HepG2 (cell line): Measurements from ENCODE around the gene ELMOD3. TPM values are rescaled to one million over a fixed set of nuclear protein-coding genes. Genes with fewer than 3 reads are reported as not detected.

Source experiments
- ATF7 ChIP-seq, 2 experiments: fragments of 450-650 bp in 1 of 2; sonication (generic) in 1 of 2; formaldehyde crosslinking in 1 of 2; IDR thresholded peaks; 2 replicates each; pipeline versions ENCODE4 v1.4.0 to v1.6.1; 2016 to 2020; ENCODE audit warnings: antibody characterized with exemption in 1 of 2, mild to moderate bottlenecking in 1 of 2, missing genetic modification reagents in 1 of 2
- BRCA1 ChIP-seq: sonication (generic); formaldehyde crosslinking; IDR thresholded peaks from 2 replicates; pipeline ENCODE4 v1.4.0; 2020; ENCODE audit warnings: missing genetic modification reagents
- CCDC6 ChIP-seq: sonication (generic); formaldehyde crosslinking; IDR thresholded peaks from 2 replicates; pipeline ENCODE4 v1.8.1; 2022; ENCODE audit warnings: mild to moderate bottlenecking, missing genetic modification reagents, moderate library complexity
- DZIP1 ChIP-seq: sonication (generic); formaldehyde crosslinking; IDR thresholded peaks from 2 replicates; pipeline ENCODE4 v1.5.0; 2020; ENCODE audit warnings: mild to moderate bottlenecking, missing genetic modification reagents
- FOXC1 ChIP-seq: sonication (generic); formaldehyde crosslinking; IDR thresholded peaks from 2 replicates; pipeline ENCODE4 v1.8.0; 2022; ENCODE audit warnings: mild to moderate bottlenecking, missing genetic modification reagents, borderline replicate concordance
- HNRNPK ChIP-seq: fragments of 200-400 bp; formaldehyde crosslinking; IDR thresholded peaks from 2 replicates; pipeline ENCODE4 v1.6.1; 2018; ENCODE audit warnings: low read length, low read depth, moderate library complexity, mild to moderate bottlenecking; ENCODE audit not compliant: poor library complexity, severe bottlenecking
- HOXA3 ChIP-seq: sonication (generic); formaldehyde crosslinking; IDR thresholded peaks from 2 replicates; pipeline ENCODE4 v1.5.0; 2020; ENCODE audit warnings: missing genetic modification reagents
- MIXL1 ChIP-seq: IDR thresholded peaks from 2 replicates; pipeline ENCODE4 v1.6.1; 2016
- MXI1 ChIP-seq: IDR thresholded peaks from 3 replicates; pipeline ENCODE4 v1.6.1; 2012; ENCODE audit warnings: low read depth, low read length, inconsistent platforms, borderline replicate concordance
- NBN ChIP-seq: fragments of 450-650 bp; conservative IDR thresholded peaks from 2 replicates; pipeline ENCODE4 v1.6.1; 2017
- NFYC ChIP-seq: IDR thresholded peaks from 2 replicates; pipeline ENCODE4 v1.6.1; 2016; ENCODE audit warnings: missing genetic modification reagents, missing compliant biosample characterization
- RARA ChIP-seq: IDR thresholded peaks from 2 replicates; pipeline ENCODE4 v1.6.1; 2016; ENCODE audit warnings: missing genetic modification reagents, missing compliant biosample characterization
- TCF7L2 ChIP-seq: IDR thresholded peaks from 2 replicates; pipeline ENCODE4 v1.6.1; 2011; ENCODE audit warnings: mild to moderate bottlenecking, low read depth, low read length, moderate library complexity
- TERF1 ChIP-seq: sonication (generic); formaldehyde crosslinking; IDR thresholded peaks from 2 replicates; pipeline ENCODE4 v1.8.0; 2022; ENCODE audit warnings: mild to moderate bottlenecking, missing genetic modification reagents, moderate library complexity
- TFAP4 ChIP-seq: sonication (generic); IDR thresholded peaks from 2 replicates; pipeline ENCODE4 v1.6.1; 2016; ENCODE audit warnings: low read depth, borderline replicate concordance
- ZBTB10 ChIP-seq: sonication (generic); formaldehyde crosslinking; IDR thresholded peaks from 2 replicates; pipeline ENCODE4 v1.4.0; 2020; ENCODE audit warnings: missing genetic modification reagents, borderline replicate concordance
- ZFAT ChIP-seq: sonication (generic); formaldehyde crosslinking; conservative IDR thresholded peaks from 2 replicates; pipeline ENCODE4 v1.8.1; 2023; ENCODE audit warnings: missing genetic modification reagents, inconsistent platforms
- ZFP1 ChIP-seq: IDR thresholded peaks from 2 replicates; pipeline ENCODE4 v1.6.1; 2016
- ZNF816 ChIP-seq: sonication (generic); formaldehyde crosslinking; IDR thresholded peaks from 2 replicates; pipeline ENCODE4 v1.8.0; 2022; ENCODE audit warnings: missing genetic modification reagents, mild to moderate bottlenecking, borderline replicate concordance
- ZNF879 ChIP-seq: sonication (generic); formaldehyde crosslinking; IDR thresholded peaks from 2 replicates; pipeline ENCODE4 v1.8.1; 2023; ENCODE audit warnings: missing genetic modification reagents
- polyA plus RNA-seq, 8 experiments: library from polyadenylated mRNA; depleted of rRNA in 3 of 8; stranded (reverse) in 7 of 8; unstranded in 1 of 8; fragments of >200 nt; fragmentation: Illumina TruSeq in 4 of 8; extraction: Trizol in 4 of 8; gene quantifications; 2 replicates each; pipeline versions ENCODE4 v1.2.1 to v1.2.3, GENCODE V29; 2011 to 2016; ENCODE audit warnings: low read depth in 4 of 8, missing spikeins in 1 of 8, mixed read lengths in 1 of 8; ENCODE audit not compliant: insufficient read depth in 1 of 8
- total RNA-seq, 5 experiments: library from RNA; depleted of rRNA; stranded (reverse); fragments of >200 nt; fragmentation: Illumina TruSeq; extraction: Trizol; gene quantifications; 2 replicates each; pipeline ENCODE4 v1.2.3, GENCODE V29; 2016; ENCODE audit warnings: low read depth in 1 of 5
- TF ChIP-seq, protein P1 (sequence below): sonication (generic); formaldehyde crosslinking; IDR thresholded peaks from 2 replicates; pipeline ENCODE4 v1.4.0; 2020; ENCODE audit warnings: missing genetic modification reagents

Gene ELMOD3
- total and polyA plus RNA-seq, 2 of the 13 experiments (the other 11 are each of a cell fraction or from before 2014, with no cell fraction given) = 13.3 to 19.5 TPM

DNA sequence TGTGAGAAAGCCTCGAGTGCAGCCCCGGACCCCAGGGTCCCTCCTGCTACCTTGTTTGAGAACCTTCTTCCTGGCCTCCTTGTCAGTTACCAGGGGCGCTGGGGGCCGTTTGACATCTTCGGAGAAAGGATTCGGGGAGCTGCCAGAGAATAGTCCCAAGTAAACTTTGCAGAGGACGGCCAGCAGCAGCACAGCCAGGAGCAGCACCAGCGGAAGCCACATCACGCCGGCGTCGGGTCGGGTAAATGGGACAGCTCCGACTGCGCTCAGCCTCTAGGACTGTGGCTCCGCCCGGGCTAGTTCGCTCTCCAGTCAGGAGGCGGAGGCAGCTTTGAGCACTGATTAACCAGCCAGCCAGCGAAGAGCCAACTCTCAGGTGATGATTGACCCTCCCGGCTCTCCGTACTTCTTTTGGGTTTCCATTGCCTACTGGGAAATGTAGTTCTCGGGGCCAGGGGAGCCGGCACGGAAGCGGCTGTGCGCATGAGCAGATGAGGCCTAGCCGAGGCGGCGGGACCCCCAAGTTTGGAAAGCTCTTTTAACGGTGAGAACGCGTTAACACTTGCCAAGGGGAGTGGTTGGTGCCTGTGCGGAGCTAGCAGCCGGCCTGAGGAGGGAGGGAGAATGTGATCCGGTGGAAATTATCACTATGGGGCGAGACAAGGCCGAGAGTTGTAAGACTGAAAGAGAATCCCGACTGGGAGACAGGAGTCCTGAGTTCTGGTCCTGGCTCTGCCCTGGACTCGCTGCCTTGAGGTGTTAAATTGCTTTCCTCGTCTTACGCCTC, at the start of gene ELMOD3, which contains the start of gene RETSAT (continued):
- TF ChIP-seq ZBTB10 (0 out of 2 replicates have a peak, but pooled peaks have one; percentile 55), TCF7L2 (no peak), ZNF879 (CRISPR knock-in tag) (0 out of 2 replicates have a peak, but pooled peaks have one; percentile 78), FOXC1 (peak; percentile 67), HNRNPK (no peak), DZIP1 (CRISPR knock-in tag) (0 out of 2 replicates have a peak, but pooled peaks have one; percentile 7), NBN (no peak), ATF7 (IDR thresholded peaks at IDR 0.05) (no peak), ATF7 (CRISPR knock-in tag; IDR thresholded peaks at IDR 0.05) (peak; percentile 89; the same call in 1 of the 2 replicates), TFAP4 (peak; percentile 77; the same call in 1 of the 2 replicates), ZNF816 (CRISPR knock-in tag) (peak; percentile 16; the same call in 1 of the 2 replicates), RARA (no peak; the same call in 1 of the 2 replicates), MIXL1 (CRISPR knock-in tag) (peak; percentile 97; the same call in 1 of the 2 replicates), ZFP1 (peak; percentile 74; the same call in 1 of the 2 replicates), ZFAT (CRISPR knock-in tag) (0 out of 2 replicates have a peak, but pooled peaks have one; percentile 75), TERF1 (CRISPR knock-in tag) (no peak), BRCA1 (peak; percentile 48; the same call in 1 of the 2 replicates), CCDC6 (CRISPR knock-in tag) (no peak), MXI1 (peak; percentile 85; the same call in 2 of the 3 replicates), NFYC (CRISPR knock-in tag) (peak; percentile 69), HOXA3 (CRISPR knock-in tag) (peak; percentile 78)
- TF ChIP-seq, protein P1, sequence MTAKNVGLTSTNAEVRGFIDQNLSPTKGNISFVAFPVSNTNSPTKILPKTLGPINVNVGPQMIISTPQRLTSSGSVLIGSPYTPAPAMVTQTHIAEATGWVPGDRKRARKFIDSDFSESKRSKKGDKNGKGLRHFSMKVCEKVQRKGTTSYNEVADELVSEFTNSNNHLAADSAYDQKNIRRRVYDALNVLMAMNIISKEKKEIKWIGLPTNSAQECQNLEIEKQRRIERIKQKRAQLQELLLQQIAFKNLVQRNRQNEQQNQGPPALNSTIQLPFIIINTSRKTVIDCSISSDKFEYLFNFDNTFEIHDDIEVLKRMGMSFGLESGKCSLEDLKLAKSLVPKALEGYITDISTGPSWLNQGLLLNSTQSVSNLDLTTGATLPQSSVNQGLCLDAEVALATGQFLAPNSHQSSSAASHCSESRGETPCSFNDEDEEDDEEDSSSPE (CRISPR knock-in tag) = peak; percentile 85
